ENCODE measurements around the gene EIF2S1. TPM values are rescaled to one million over a fixed set of nuclear protein-coding genes. Genes with fewer than 3 reads are reported as not detected.

Gene EIF2S1
- total RNA-seq, 1 donor from 2014 or later, result 75.1 TPM

- H3K27me3 ChIP-seq (ENCODE audit: control insufficient read depth, insufficient read depth, low read length), result no peaks in the 10 kb centered on the region
- TF ChIP-seq CTCF (IDR thresholded peaks at IDR 0.05; ENCODE audit: insufficient read depth, low read length, poor library complexity, severe bottlenecking), result no peak
- no peak overlapping the region for H3K4me3 ChIP-seq (ENCODE audit: low read depth, low read length)
- no peaks in the 10 kb centered on the region for H3K36me3 ChIP-seq (ENCODE audit: control insufficient read depth, insufficient read depth, low read length)
- no peak for DNase-seq (ENCODE audit: low read depth)
These were observed 31.1 kb downstream of the EIF2S1 start for GRCh38 chr14:67391268-67391667.

GRCh38 chr14:67392123-67392522 lies 32.0 kb downstream of the EIF2S1 start:
- H3K4me3 ChIP-seq (ENCODE audit: low read depth, low read length), result no peak overlapping the region
- DNase-seq (ENCODE audit: low read depth), result no peak
- TF ChIP-seq CTCF (IDR thresholded peaks at IDR 0.05; ENCODE audit: insufficient read depth, low read length, poor library complexity, severe bottlenecking), result no peak
- no peaks in the 10 kb centered on the region for H3K36me3 ChIP-seq (ENCODE audit: control insufficient read depth, insufficient read depth, low read length)
- H3K27me3 ChIP-seq (ENCODE audit: control insufficient read depth, insufficient read depth, low read length), result no peaks in the 10 kb centered on the region

- H3K27me3 ChIP-seq (ENCODE audit: control insufficient read depth, insufficient read depth, low read length), result no peaks in the 10 kb centered on the region
- H3K4me3 ChIP-seq (ENCODE audit: low read depth, low read length), result no peak overlapping the region
- H3K36me3 ChIP-seq (ENCODE audit: control insufficient read depth, insufficient read depth, low read length), result no peaks in the 10 kb centered on the region
These were observed 32.7 kb downstream of the EIF2S1 start for GRCh38 chr14:67392800-67393199.

GRCh38 chr14:67393689-67394088 lies 33.6 kb downstream of the EIF2S1 start:
- Histone ChIP-seq H3K36me3 (ENCODE audit: control insufficient read depth, insufficient read depth, low read length) (no peaks in the 10 kb centered on the region), H3K27me3 (ENCODE audit: control insufficient read depth, insufficient read depth, low read length) (no peaks in the 10 kb centered on the region), H3K4me3 (ENCODE audit: low read depth, low read length) (no peak overlapping the region)
- no peak for DNase-seq (ENCODE audit: low read depth)
- no peak for TF ChIP-seq CTCF (IDR thresholded peaks at IDR 0.05; ENCODE audit: insufficient read depth, low read length, poor library complexity, severe bottlenecking)

More at GRCh38 chr14:67392800-67393199, 32.7 kb downstream of the EIF2S1 start:
- no peak for DNase-seq (ENCODE audit: low read depth)
- no peak for TF ChIP-seq CTCF (IDR thresholded peaks at IDR 0.05; ENCODE audit: insufficient read depth, low read length, poor library complexity, severe bottlenecking)

- no peak overlapping the region for H3K4me3 ChIP-seq (ENCODE audit: low read depth, low read length)
- no peak for DNase-seq (ENCODE audit: low read depth)
- H3K27me3 ChIP-seq (ENCODE audit: control insufficient read depth, insufficient read depth, low read length), result no peaks in the 10 kb centered on the region
- H3K36me3 ChIP-seq (ENCODE audit: control insufficient read depth, insufficient read depth, low read length), result no peaks in the 10 kb centered on the region
- no peak for TF ChIP-seq CTCF (IDR thresholded peaks at IDR 0.05; ENCODE audit: insufficient read depth, low read length, poor library complexity, severe bottlenecking)
These were observed 35.2 kb downstream of the EIF2S1 start for GRCh38 chr14:67395086-67395875.

- Histone ChIP-seq H3K36me3 (ENCODE audit: control insufficient read depth, insufficient read depth, low read length) (no peaks in the 10 kb centered on the region), H3K27me3 (ENCODE audit: control insufficient read depth, insufficient read depth, low read length) (no peaks in the 10 kb centered on the region), H3K4me3 (ENCODE audit: low read depth, low read length) (no peak overlapping the region)
- no peak for DNase-seq (ENCODE audit: low read depth)
- no peak for TF ChIP-seq CTCF (IDR thresholded peaks at IDR 0.05; ENCODE audit: insufficient read depth, low read length, poor library complexity, severe bottlenecking)
These were observed 35.7 kb downstream of the EIF2S1 start for GRCh38 chr14:67395876-67396189.
